HFFc6 (cell line): Measurements from ENCODE around the gene KRTAP9-6. TPM values are rescaled to one million over a fixed set of nuclear protein-coding genes. Genes with fewer than 3 reads are reported as not detected.

Experiments
- DNase-seq: peaks from one replicate; pipeline ENCODE4 v3.0.0-alpha.2; 2018
- H3K27ac Mint-ChIP-seq: 2 replicates; pipeline ENCODE4 v1.8.0; 2020; ENCODE audit warnings: mild to moderate bottlenecking, mixed read lengths
- H3K27me3 Mint-ChIP-seq: 2 replicates; pipeline ENCODE4 v1.8.0; 2021; ENCODE audit warnings: mild to moderate bottlenecking, moderate library complexity, mixed read lengths; ENCODE audit not compliant: insufficient read depth
- H3K36me3 Mint-ChIP-seq: 2 replicates; pipeline ENCODE4 v1.8.0; 2021; ENCODE audit warnings: low read depth, mixed read lengths
- H3K4me1 Mint-ChIP-seq: 2 replicates; pipeline ENCODE4 v1.8.0; 2020; ENCODE audit warnings: low read depth, mixed read lengths
- H3K4me3 Mint-ChIP-seq: 2 replicates; pipeline ENCODE4 v1.8.0; 2020; ENCODE audit warnings: mild to moderate bottlenecking, moderate library complexity, mixed read lengths
- H3K9me3 Mint-ChIP-seq: 2 replicates; pipeline ENCODE4 v1.8.0; 2020; ENCODE audit warnings: mild to moderate bottlenecking, mixed read lengths
- CTCF ChIP-seq: fragments of 200-600 bp; sonication (generic); IDR thresholded peaks from 2 replicates; pipeline ENCODE4 v1.5.0; 2021; ENCODE audit warnings: antibody characterized with exemption, mild to moderate bottlenecking
- total RNA-seq, 6 experiments: library from RNA; stranded (reverse); fragmentation: NEBNext Ultra II Directional; extraction: Animal tissue kit (Norgen Biotek cat#: 25700); gene quantifications; 2 replicates in 1 of 6; 3 replicates in 5 of 6; pipeline ENCODE4 v1.2.3, GENCODE V29; 2021

KRTAP9-6 gene
- total RNA-seq, 6 experiments from 2014 or later = not detected

GRCh38 chr17:41298458-41299135 lies 33.4 kb downstream of the KRTAP9-6 start:
- peaks cover 5% of the 10 kb centered on the region for H3K27me3 Mint-ChIP-seq
- no peak for DNase-seq
- peaks cover 4% of the 10 kb centered on the region for H3K36me3 Mint-ChIP-seq
- H3K27ac Mint-ChIP-seq = no peak overlapping the region
- no peak overlapping the region for H3K4me3 Mint-ChIP-seq
- no peak for TF ChIP-seq CTCF
- H3K4me1 Mint-ChIP-seq = peaks cover 7% of the 10 kb centered on the region
- peaks cover 4% of the 10 kb centered on the region; the same call in 1 of the 2 replicates for H3K9me3 Mint-ChIP-seq

GRCh38 chr17:41301204-41301790 lies 36.1 kb downstream of the KRTAP9-6 start:
- Mint-ChIP-seq H3K36me3 (peaks cover 4% of the 10 kb centered on the region), H3K9me3 (peaks cover 4% of the 10 kb centered on the region; the same call in 1 of the 2 replicates), H3K27me3 (peaks cover 2% of the 10 kb centered on the region; the same call in 1 of the 2 replicates), H3K4me1 (peaks cover 7% of the 10 kb centered on the region), H3K27ac (no peak overlapping the region), H3K4me3 (no peak overlapping the region)
- no peak for TF ChIP-seq CTCF
- DNase-seq = no peak

GRCh38 chr17:41301916-41302901 lies 37.0 kb downstream of the KRTAP9-6 start, which contains the start of gene KRTAP29-1:
KRTAP29-1 (minus strand) TSS chr17:41302851; CDS start chr17:41302851, 0 bp downstream.
- peaks cover 4% of the 10 kb centered on the region; the same call in 1 of the 2 replicates for H3K9me3 Mint-ChIP-seq
- no peak within 1 kb of the TSS for H3K27ac Mint-ChIP-seq
- no peak for TF ChIP-seq CTCF

GRCh38 chr17:41302981-41303380 lies 37.8 kb downstream of the KRTAP9-6 start:
- Mint-ChIP-seq H3K27ac (no peak overlapping the region), H3K4me1 (peaks cover 12% of the 10 kb centered on the region), H3K4me3 (no peak overlapping the region), H3K36me3 (peaks cover 4% of the 10 kb centered on the region), H3K27me3 (peaks cover 2% of the 10 kb centered on the region; the same call in 1 of the 2 replicates), H3K9me3 (peaks cover 4% of the 10 kb centered on the region; the same call in 1 of the 2 replicates)
- TF ChIP-seq CTCF = no peak
- DNase-seq = no peak

More at GRCh38 chr17:41301916-41302901, 37.0 kb downstream of the KRTAP9-6 start, which contains the start of gene KRTAP29-1:
- H3K4me1 Mint-ChIP-seq = peaks cover 7% of the 10 kb centered on the region
- no peak within 1 kb of the TSS for H3K4me3 Mint-ChIP-seq
- DNase-seq = no peak
- H3K27me3 Mint-ChIP-seq = peaks cover 2% of the 10 kb centered on the region; the same call in 1 of the 2 replicates
- H3K36me3 Mint-ChIP-seq = peaks cover 4% of the 10 kb centered on the region

GRCh38 chr17:41304091-41304490 lies 38.9 kb downstream of the KRTAP9-6 start:
- H3K27ac Mint-ChIP-seq = no peak overlapping the region
- no peak overlapping the region for H3K4me3 Mint-ChIP-seq
- no peak for DNase-seq
- H3K9me3 Mint-ChIP-seq = peaks cover 4% of the 10 kb centered on the region; the same call in 1 of the 2 replicates
- H3K4me1 Mint-ChIP-seq = peaks cover 20% of the 10 kb centered on the region
- H3K27me3 Mint-ChIP-seq = peaks cover 2% of the 10 kb centered on the region
- TF ChIP-seq CTCF = no peak
- peaks cover 4% of the 10 kb centered on the region for H3K36me3 Mint-ChIP-seq
